NCI-H2196 (cell line): ENCODE data around the gene ATP6V1B1.

Experiments
- DNase-seq: peaks from one replicate; lab custom pipeline; 2025; ENCODE audit not compliant: unreplicated experiment; lab: John Stamatoyannopoulos, UW

Gene ATP6V1B1

GRCh38 chr2:70926042-70926441, 9.7 kb upstream of the ATP6V1B1 start:
- DNase-seq = no peak

GRCh38 chr2:70927138-70927537, 8.6 kb upstream of the ATP6V1B1 start:
- no peak for DNase-seq

DNA sequence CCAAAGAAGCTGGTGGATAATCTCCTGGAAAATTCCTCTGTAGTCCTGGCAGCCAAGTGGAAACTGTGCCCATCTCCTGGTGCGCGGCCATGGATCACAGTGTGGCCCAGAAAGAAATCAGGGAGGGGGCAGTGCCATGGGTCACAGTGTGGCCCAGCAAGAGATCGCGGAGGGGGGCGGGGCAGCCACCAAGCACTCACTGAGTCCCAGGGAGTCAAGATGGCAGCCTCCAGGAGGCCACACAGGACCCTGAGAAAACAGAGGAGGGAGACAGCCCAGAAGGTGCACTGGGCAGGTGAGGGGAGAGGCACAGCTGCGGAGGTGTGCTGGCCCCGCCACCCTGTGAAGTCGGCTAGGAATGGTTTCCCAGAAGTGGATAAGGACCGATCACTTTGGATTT, 8.1 kb upstream of the ATP6V1B1 start:
- DNase-seq = no peak

GRCh38 chr2:70928366-70928765, 7.3 kb upstream of the ATP6V1B1 start:
- no peak for DNase-seq

- DNase-seq = no peak
These were observed 5.0 kb upstream of the ATP6V1B1 start for GRCh38 chr2:70930371-70931329.

- DNase-seq = no peak
These were observed 4.2 kb upstream of the ATP6V1B1 start for GRCh38 chr2:70931376-70932000.

DNA sequence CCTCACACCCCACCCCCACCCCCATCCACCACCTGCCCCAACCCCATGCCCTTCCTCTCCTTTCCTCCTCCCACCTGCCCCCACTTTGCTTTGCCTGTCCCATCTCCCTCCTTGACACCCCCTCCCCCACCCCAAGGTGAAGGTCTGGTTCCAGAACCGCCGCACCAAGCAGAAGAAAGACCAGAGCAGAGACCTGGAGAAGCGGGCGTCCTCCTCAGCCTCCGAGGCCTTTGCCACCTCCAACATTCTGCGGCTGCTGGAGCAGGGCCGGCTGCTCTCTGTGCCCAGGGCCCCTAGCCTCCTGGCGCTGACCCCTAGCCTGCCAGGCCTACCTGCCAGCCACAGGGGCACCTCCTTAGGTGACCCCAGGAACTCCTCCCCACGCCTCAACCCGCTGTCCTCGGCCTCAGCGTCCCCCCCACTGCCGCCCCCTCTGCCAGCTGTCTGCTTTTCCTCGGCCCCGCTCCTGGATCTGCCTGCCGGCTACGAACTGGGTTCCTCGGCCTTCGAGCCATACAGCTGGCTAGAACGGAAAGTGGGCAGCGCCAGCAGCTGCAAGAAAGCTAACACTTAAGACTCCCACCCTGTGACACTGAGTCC, 3.0 kb upstream of the ATP6V1B1 start:
- no peak for DNase-seq

DNA sequence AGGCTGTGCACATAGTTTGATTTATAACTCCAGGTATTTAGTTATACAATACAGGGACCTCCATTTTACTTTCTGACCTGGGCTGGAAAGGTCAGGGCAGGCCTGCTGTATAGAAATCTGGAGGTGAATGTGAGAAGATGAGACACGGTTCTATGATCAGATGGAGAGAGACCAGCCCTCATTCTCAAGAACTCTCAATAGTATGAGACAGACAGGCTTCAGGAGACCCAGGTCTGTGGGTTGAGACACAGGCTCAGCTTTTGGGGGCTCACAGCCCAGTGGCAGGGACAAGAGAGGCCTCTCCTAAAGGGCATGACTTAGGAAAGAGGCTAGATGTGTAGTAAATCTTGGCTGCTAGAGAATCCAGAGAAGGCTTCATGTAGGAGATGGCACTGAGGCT, 719 bp upstream of the ATP6V1B1 start:
- no peak for DNase-seq

- no peak for DNase-seq
These were observed 672 bp downstream of the ATP6V1B1 start for GRCh38 chr2:70936165-70936978.

- no peak for DNase-seq
These were observed 1.5 kb downstream of the ATP6V1B1 start for GRCh38 chr2:70936979-70937811.

- DNase-seq = no peak
These were observed 2.3 kb downstream of the ATP6V1B1 start for GRCh38 chr2:70937866-70938585.

- no peak for DNase-seq
These were observed 2.9 kb downstream of the ATP6V1B1 start for GRCh38 chr2:70938586-70938950.

DNA sequence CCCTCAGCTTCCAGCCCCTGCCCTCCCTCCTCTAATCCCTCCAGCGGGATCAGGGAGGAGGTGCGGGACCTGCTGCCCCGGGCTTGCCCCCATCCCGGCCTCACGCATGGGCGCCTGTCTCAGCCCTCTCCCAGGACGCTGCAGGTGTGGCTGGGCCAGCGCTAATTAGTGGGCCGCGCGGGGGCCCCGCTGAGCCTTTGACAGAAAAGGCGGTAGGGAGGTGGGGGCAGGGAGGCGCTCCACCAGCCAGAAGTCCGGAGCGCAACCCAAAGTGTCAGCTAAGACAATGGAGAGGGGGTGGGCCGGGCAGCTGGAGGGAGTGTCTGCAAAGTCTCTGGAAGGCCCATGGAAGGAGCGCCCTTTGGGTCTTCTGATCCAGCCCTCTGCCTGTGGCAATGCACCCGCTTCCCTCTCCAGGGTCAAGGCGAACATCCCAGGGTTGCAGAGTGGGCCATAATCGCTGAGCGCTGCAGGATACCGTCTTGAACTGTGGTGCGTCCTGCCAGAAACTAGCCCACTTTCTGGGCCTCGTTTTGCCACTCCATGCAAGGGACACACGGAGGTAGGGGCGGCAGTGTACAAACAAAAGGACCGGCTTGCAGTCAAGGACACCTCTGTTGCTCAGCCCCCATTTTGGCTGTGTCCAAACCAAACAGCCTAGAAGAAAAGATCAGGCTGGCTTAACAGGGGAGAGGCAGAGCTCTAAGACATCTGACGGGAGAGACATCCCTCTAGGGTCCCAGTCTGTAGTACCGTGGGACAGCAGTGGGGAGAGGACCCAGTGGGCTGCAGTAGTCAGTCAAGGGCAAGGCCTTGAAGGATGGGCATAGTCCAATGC, 3.5 kb downstream of the ATP6V1B1 start:
- DNase-seq = no peak

DNA sequence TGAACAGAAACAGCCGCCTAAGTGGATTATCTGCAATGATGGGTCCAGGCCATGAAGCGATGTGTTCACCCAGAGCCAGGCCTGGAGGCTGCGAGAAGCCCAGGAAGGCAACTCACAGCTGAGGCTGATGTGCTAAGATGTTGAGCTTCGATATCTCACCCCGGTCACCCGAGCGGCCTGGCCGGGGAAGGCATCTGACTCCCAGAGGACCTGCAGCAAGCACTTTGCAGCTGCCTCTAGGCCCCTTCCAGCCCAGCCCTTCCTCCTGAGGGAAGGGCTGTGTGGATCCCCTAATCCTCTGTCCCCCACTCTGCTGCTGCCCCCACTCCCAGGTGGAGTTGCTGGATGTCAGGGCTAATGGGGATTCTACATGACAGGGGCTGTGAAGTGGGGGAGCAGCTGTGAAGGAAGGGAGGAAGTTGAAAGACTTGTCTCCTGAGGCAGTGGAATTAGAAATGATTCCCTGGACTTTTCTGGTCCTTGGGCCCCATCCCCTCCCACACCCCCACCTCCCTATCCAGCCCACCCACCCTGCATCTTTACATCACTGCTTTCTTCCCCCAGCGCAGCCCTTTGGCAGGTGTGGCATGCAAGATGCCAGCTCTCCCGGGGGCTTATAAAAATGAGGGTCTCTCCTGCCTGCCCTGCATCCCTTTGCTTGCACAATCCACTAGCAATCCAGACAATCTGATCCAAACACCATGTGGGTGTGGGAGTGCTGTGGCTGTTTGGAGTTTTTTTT, 4.3 kb downstream of the ATP6V1B1 start:
- DNase-seq = no peak

- no peak for DNase-seq
These were observed 5.5 kb downstream of the ATP6V1B1 start for GRCh38 chr2:70941186-70941585.

DNA sequence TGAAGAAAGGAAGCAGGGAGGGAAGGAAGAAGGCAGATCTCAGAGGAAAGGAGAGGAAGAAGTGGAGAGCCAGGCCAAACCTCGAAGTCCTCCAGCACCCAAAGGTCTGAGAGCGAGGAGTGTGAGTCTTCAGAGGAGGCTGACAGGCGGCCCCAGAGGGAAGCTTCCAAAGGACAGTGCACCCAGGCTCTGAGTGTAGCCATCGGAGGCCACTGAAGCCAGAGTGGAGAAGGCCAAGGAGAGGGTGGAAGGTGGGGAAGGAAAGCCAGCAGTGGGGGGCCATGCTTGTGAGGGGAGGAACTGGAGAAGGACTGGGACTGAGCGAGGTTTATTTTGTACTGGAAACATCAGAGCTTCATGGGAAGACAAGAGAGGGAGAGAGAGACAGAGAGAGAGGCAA, 6.0 kb downstream of the ATP6V1B1 start:
- no peak for DNase-seq

GRCh38 chr2:70942396-70943204, 6.9 kb downstream of the ATP6V1B1 start:
- no peak for DNase-seq
